ENCODE results near the gene NF2. TPM values are rescaled to one million over a fixed set of nuclear protein-coding genes. Genes with fewer than 3 reads are reported as not detected.

The NF2 gene
- total RNA-seq, 1 experiment from 2014 or later: 50.9 TPM

GRCh38 chr22:29555065-29555644 lies 48.3 kb upstream of the NF2 start:
- H2BK15ac ChIP-seq (ENCODE audit: low read depth, low read length): no peak overlapping the region
- no peak overlapping the region for H4K5ac ChIP-seq (ENCODE audit: insufficient read length, low read depth, low read length)
- no peak overlapping the region for H3K14ac ChIP-seq (ENCODE audit: insufficient read depth, low read length)
- Mint-ChIP-seq H3K36me3 (ENCODE audit: insufficient read depth in 1 of 3, low read depth in 3 of 3) (peaks cover 47 to 80% (median 76%) of the 10 kb centered on the region in 3 experiments), H3K27ac (peak overlapping the region; percentile 7 to 76 (median 41); a peak in 2 of 7 replicates), H3K27me3 (ENCODE audit: low read depth) (no peaks in the 10 kb centered on the region; the same call in 1 of the 2 replicates), H3K4me1 (peaks cover 3 to 7% of the 10 kb centered on the region in 2 experiments; a peak in 3 of 4 replicates), H3K4me3 (0 out of 5 replicates have a peak overlapping the region, but pooled peaks have one; percentile 7 to 25), H3K9me3 (peaks cover 5 to 8% of the 10 kb centered on the region in 2 experiments; a peak in 4 of 5 replicates)
- no peaks in the 10 kb centered on the region for H4K20me1 ChIP-seq (ENCODE audit: control insufficient read depth, insufficient read depth, insufficient read length)
- H3K27me3 ChIP-seq (ENCODE audit: insufficient read depth, low read length): no peaks in the 10 kb centered on the region
- no peak overlapping the region for H3K4ac ChIP-seq (ENCODE audit: low read depth, low read length)
- no peak overlapping the region for H3K56ac ChIP-seq (ENCODE audit: insufficient read length, low read depth, low read length)
- no peak for DNase-seq
- H3K23me2 ChIP-seq (ENCODE audit: insufficient read length, low read depth, low read length, poor library complexity, severe bottlenecking): no peaks in the 10 kb centered on the region
- H2BK20ac ChIP-seq (ENCODE audit: low read depth, low read length, poor library complexity, severe bottlenecking): no peak overlapping the region
- no peak overlapping the region for H3K18ac ChIP-seq (ENCODE audit: insufficient read length, low read depth, low read length)
- no peak overlapping the region for H2AFZ ChIP-seq (ENCODE audit: low read length)
- H3K4me2 ChIP-seq (ENCODE audit: insufficient read depth, insufficient read length, low read length): no peak overlapping the region
- no peak overlapping the region for H3K9ac ChIP-seq (ENCODE audit: extremely low read depth, insufficient read length, low read length)
- no peak overlapping the region for H2BK120ac ChIP-seq (ENCODE audit: low read depth, low read length, poor library complexity, severe bottlenecking)
- H3K4me1 ChIP-seq (ENCODE audit: insufficient read depth, low read length): no peaks in the 10 kb centered on the region
- H3K9me3 ChIP-seq (ENCODE audit: control insufficient read depth, low read depth, low read length): no peaks in the 10 kb centered on the region
- WGBS (ENCODE audit: extremely low coverage, insufficient read length, low lambda C conversion rate): no CpG with 5 or more reads among the region's 4 CpGs
- H3K27ac ChIP-seq (ENCODE audit: insufficient read length, low read depth, low read length): no peak overlapping the region
- H2BK12ac ChIP-seq (ENCODE audit: insufficient read length, low read depth, low read length): no peak overlapping the region
- TF ChIP-seq CTCF (conservative IDR thresholded peaks at IDR 0.05): no peak
- no peak overlapping the region for H3T11ph ChIP-seq (ENCODE audit: low read length)
- no peaks in the 10 kb centered on the region; the same call in 1 of the 2 replicates for H3K79me2 ChIP-seq (ENCODE audit: insufficient read depth, low read length)
- no peak overlapping the region for H2BK5ac ChIP-seq (ENCODE audit: insufficient read length, low read length)
- no peak overlapping the region for H2AK5ac ChIP-seq (ENCODE audit: insufficient read length, low read length)
- no peaks in the 10 kb centered on the region for H3K79me1 ChIP-seq (ENCODE audit: insufficient read depth, low read depth, low read length, poor library complexity, severe bottlenecking)
- H4K8ac ChIP-seq (replicated peaks; ENCODE audit: insufficient read length, low read depth, low read length): no peak overlapping the region
- H4K91ac ChIP-seq (ENCODE audit: insufficient read length, low read depth, low read length): no peak overlapping the region
- H3K23ac ChIP-seq (ENCODE audit: insufficient read length, low read depth, low read length): no peak overlapping the region

Measured in H9 (cell line).